K562 (cell line): Measurements from ENCODE around the gene BANP. TPM values are rescaled to one million over a fixed set of nuclear protein-coding genes. Genes with fewer than 3 reads are reported as not detected.

Experiments
- ATAC-seq: fragments of 200-7000 bp; cut with Tn5 transposase; 3 replicates; pipeline ENCODE4 v1.9.1; 2020; ENCODE audit warnings: moderate library complexity
- BruUV-seq: library from RNA; stranded (reverse); fragments of 400-500 nt; replicated peaks from 2 replicates; lab custom pipeline; 2021; lab: Mats Ljungman, UMichigan
- CTCF ChIA-PET: fragments of 300-600 bp; formaldehyde crosslinking; extraction: SDS; loops from one replicate; lab custom pipeline; 2021; ENCODE audit warnings: low intra/inter-chr PET ratio; lab: Yijun Ruan, JAX
- POLR2A ChIA-PET: fragments of 300-600, 350-650 bp; sonication (Branson Sonifier 250); formaldehyde crosslinking; extraction: SDS; loops from one replicate; lab custom pipeline; 2021; ENCODE audit warnings: antibody characterized with exemption, inconsistent platforms; lab: Yijun Ruan, JAX
- DNase-seq, 4 experiments: peaks; one replicate each; pipeline versions ENCODE4 v3.0.0 to v3.0.0-alpha.2; 2011 to 2018; ENCODE audit warnings: low spot score in 3 of 4, mixed read lengths in 3 of 4; ENCODE audit errors: extremely low read depth in 1 of 4
- FAIRE-seq: peaks from 2 replicates; lab custom pipeline; 2011; peaks lifted over from hg19 to GRCh38; lab: Jason Lieb, UNC
- H2AFZ ChIP-seq: 2 replicates; pipeline ENCODE4 v1.6.0; 2011; ENCODE audit warnings: low read depth, low read length, control low read depth, inconsistent platforms
- H3K27ac ChIP-seq: fragments of 200-600 bp; 3 replicates; pipeline ENCODE4 v1.8.0; 2011; ENCODE audit warnings: low read depth, mild to moderate bottlenecking, control low read depth, inconsistent platforms, low read length, moderate library complexity, mixed read lengths; ENCODE audit errors: extremely low read depth
- H3K27me3 ChIP-seq, 2 experiments: fragments of 300-600 bp in 1 of 2; 2 replicates in 1 of 2; 3 replicates in 1 of 2; pipeline versions ENCODE4 v1.6.0 to v1.8.0; 2011; ENCODE audit warnings: inconsistent platforms in 2 of 2, low read length in 2 of 2, mild to moderate bottlenecking in 1 of 2, mixed read lengths in 1 of 2, moderate library complexity in 1 of 2; ENCODE audit not compliant: control insufficient read depth in 2 of 2, insufficient read depth in 2 of 2
- H3K36me3 ChIP-seq: fragments of 300-600 bp; 3 replicates; pipeline ENCODE4 v1.8.0; 2011; ENCODE audit warnings: mild to moderate bottlenecking, low read length, inconsistent platforms; ENCODE audit not compliant: control insufficient read depth, insufficient read depth
- H3K4me1 ChIP-seq, 2 experiments: fragments of 200-600 bp in 1 of 2; replicated peaks in 1 of 2; 2 replicates in 1 of 2; 3 replicates in 1 of 2; pipeline versions ENCODE4 v1.5.1 to v1.8.0; 2011; ENCODE audit warnings: inconsistent platforms in 2 of 2, low read length in 2 of 2, mild to moderate bottlenecking in 1 of 2, mixed read lengths in 1 of 2, moderate library complexity in 1 of 2; ENCODE audit not compliant: control insufficient read depth in 2 of 2, insufficient read depth in 2 of 2
- H3K4me2 ChIP-seq: 2 replicates; pipeline ENCODE4 v1.6.1; 2011; ENCODE audit warnings: low read length, control low read depth, inconsistent platforms, mixed read lengths; ENCODE audit not compliant: insufficient read depth
- H3K4me3 ChIP-seq: fragments of 200-600 bp; sonication (generic), shearing (Covaris generic); 2 replicates; pipeline ENCODE4 v1.5.1; 2016; ENCODE audit warnings: control low read depth, inconsistent platforms
- H3K79me2 ChIP-seq: fragments of 200-600 bp; 3 replicates; pipeline ENCODE4 v1.8.0; 2011; ENCODE audit warnings: low read length, inconsistent platforms; ENCODE audit not compliant: control insufficient read depth, insufficient read depth
- H3K9ac ChIP-seq, 2 experiments: 2 replicates each; pipeline versions ENCODE4 v1.6.0 to v1.6.1; 2011; ENCODE audit warnings: low read depth in 2 of 2, low read length in 2 of 2, control low read depth in 1 of 2, inconsistent platforms in 1 of 2, mild to moderate bottlenecking in 1 of 2, mixed read lengths in 1 of 2; ENCODE audit not compliant: insufficient read depth in 1 of 2
- H3K9me1 ChIP-seq: one replicate; pipeline ENCODE4 v1.6.0; 2011; ENCODE audit warnings: inconsistent platforms, mild to moderate bottlenecking, low read length, moderate library complexity; ENCODE audit not compliant: control insufficient read depth, insufficient read depth
- H3K9me3 ChIP-seq: replicated peaks from 2 replicates; pipeline ENCODE4 v1.5.1; 2011; ENCODE audit warnings: low read depth, low read length, inconsistent platforms; ENCODE audit not compliant: control insufficient read depth, insufficient read depth
- H4K20me1 ChIP-seq: replicated peaks from 2 replicates; pipeline ENCODE4 v1.6.1; 2011; ENCODE audit warnings: low read length, inconsistent platforms, mixed read lengths; ENCODE audit not compliant: control insufficient read depth, insufficient read depth
- C11orf30 ChIP-seq: fragments of 450-650 bp; IDR thresholded peaks from 2 replicates; pipeline ENCODE4 v1.6.1; 2016; ENCODE audit warnings: low read depth, mild to moderate bottlenecking
- CEBPG ChIP-seq, 3 experiments: fragments of 200-800 bp in 1 of 3; sonication (Bioruptor generic) in 1 of 3; sonication (generic) in 1 of 3; formaldehyde crosslinking in 1 of 3; IDR thresholded peaks in 2 of 3; conservative IDR thresholded peaks in 1 of 3; 2 replicates each; pipeline versions ENCODE4 v1.6.1 to v1.8.0; 2016 to 2022; ENCODE audit warnings: missing compliant biosample characterization in 2 of 3, missing genetic modification characterization in 2 of 3, mild to moderate bottlenecking in 1 of 3, missing genetic modification reagents in 1 of 3
- CREB3L1 ChIP-seq: fragments of 450-650 bp; IDR thresholded peaks from 2 replicates; pipeline ENCODE4 v1.6.1; 2014; ENCODE audit warnings: low read depth, mild to moderate bottlenecking, moderate library complexity, borderline replicate concordance
- GABPB2 ChIP-seq: fragments of 250-450 bp; sonication (Bioruptor Pico); conservative IDR thresholded peaks from 2 replicates; pipeline ENCODE4 v1.5.1; 2021; ENCODE audit warnings: mild to moderate bottlenecking
- ILK ChIP-seq: fragments of 450-650 bp; IDR thresholded peaks from 2 replicates; pipeline ENCODE4 v1.6.1; 2016; ENCODE audit warnings: missing genetic modification characterization, low read depth, mild to moderate bottlenecking, missing compliant biosample characterization, moderate library complexity, borderline replicate concordance
- KLF10 ChIP-seq: fragments of 250-450 bp; sonication (Bioruptor Pico); IDR thresholded peaks from 2 replicates; pipeline ENCODE4 v1.6.1; 2021; ENCODE audit warnings: matching md5 sums
- NR2C2 ChIP-seq, 2 experiments: fragments of 200-800 bp in 1 of 2; sonication (Bioruptor generic) in 1 of 2; sonication (generic) in 1 of 2; formaldehyde crosslinking in 1 of 2; IDR thresholded peaks; 2 replicates each; pipeline versions ENCODE4 v1.6.1 to v1.8.0; 2016 to 2022; ENCODE audit warnings: mild to moderate bottlenecking in 1 of 2, missing compliant biosample characterization in 1 of 2, missing genetic modification characterization in 1 of 2, missing genetic modification reagents in 1 of 2
- NRF1 ChIP-seq, 2 experiments: fragments of 450-650 bp; IDR thresholded peaks in 1 of 2; conservative IDR thresholded peaks in 1 of 2; 2 replicates each; pipeline ENCODE4 v1.6.1; 2014; ENCODE audit warnings: mild to moderate bottlenecking in 2 of 2
- PRPF4 ChIP-seq: fragments of 200-400 bp; formaldehyde crosslinking; IDR thresholded peaks from one replicate; pipeline ENCODE4 v1.6.1; 2017; ENCODE audit warnings: low read length, low read depth, mild to moderate bottlenecking; ENCODE audit not compliant: insufficient read depth, poor library complexity, severe bottlenecking
- ZNF217 ChIP-seq: sonication (generic); formaldehyde crosslinking; IDR thresholded peaks from 2 replicates; pipeline ENCODE4 v1.8.0; 2022; ENCODE audit warnings: mild to moderate bottlenecking, missing genetic modification reagents
- WGBS: fragments of 100-300 bp; shearing (Covaris generic); methylation state at CpG from one replicate; pipeline ENCODE4 v1.1.6; 2016; ENCODE audit warnings: low coverage, mixed read lengths; ENCODE audit not compliant: insufficient coverage; ENCODE audit errors: missing lambda C conversion rate; 5-methylcytosine and 5-hydroxymethylcytosine counted together
- in situ Hi-C: fragments of 300-500 bp; cut with MboI; formaldehyde crosslinking; loops from 4 replicates; pipeline ENCODE4 v1.15.0; 2018; ENCODE audit warnings: inconsistent platforms, mixed read lengths
- intact Hi-C: fragments of 100-400 bp; cut with micrococcal nuclease; formaldehyde crosslinking; loops from 2 replicates; pipeline ENCODE4 v1.14.2; 2022
- polyA plus RNA-seq, 8 experiments: library from polyadenylated mRNA; depleted of rRNA in 4 of 8; stranded (reverse) in 5 of 8; unstranded in 3 of 8; fragments of >200 nt; fragmentation: Nextera tagmentation in 2 of 8; fragmentation: Illumina TruSeq in 1 of 8; extraction: Ambion mirVana in 2 of 8; extraction: Trizol in 1 of 8; gene quantifications; 2 replicates each; pipeline versions ENCODE4 v1.2.1 to v1.2.3, GENCODE V29; 2011 to 2014; ENCODE audit warnings: inconsistent platforms in 1 of 8, missing spikeins in 1 of 8
- total RNA-seq, 7 experiments: library from RNA; depleted of rRNA in 6 of 7; stranded (reverse); fragments of >200 nt in 6 of 7; fragmentation: Illumina TruSeq in 2 of 7; extraction: Trizol in 2 of 7; gene quantifications; 2 replicates each; pipeline versions ENCODE4 v1.2.1 to v1.2.3, GENCODE V29; 2011 to 2021; ENCODE audit warnings: low replicate concordance in 1 of 7
- TF ChIP-seq, protein P1 (sequence below), 3 experiments: fragments of 200-800 bp in 1 of 3; sonication (Bioruptor generic) in 1 of 3; sonication (generic) in 1 of 3; formaldehyde crosslinking in 1 of 3; IDR thresholded peaks; 2 replicates each; pipeline versions ENCODE4 v1.6.1 to v1.8.0; 2016 to 2022; ENCODE audit warnings: mild to moderate bottlenecking in 2 of 3, missing compliant biosample characterization in 2 of 3, missing genetic modification characterization in 2 of 3, missing genetic modification reagents in 1 of 3
- TF ChIP-seq, protein P2 (sequence below): fragments of 450-650 bp; IDR thresholded peaks from 2 replicates; pipeline ENCODE4 v1.6.1; 2017; ENCODE audit warnings: antibody characterized with exemption, mild to moderate bottlenecking

BANP gene
- total and polyA plus RNA-seq, 9 of the 15 experiments (the other 6 are each of a cell fraction or from before 2014, with no cell fraction given) = 4.6 to 22.1 (median 15.6) TPM

- ChIA-PET CTCF (no interaction called here), POLR2A (interaction anchor here (0.7 kb wide), 1 partner anchor 207 kb away, joined by 3 read pairs; no protein-coding TSS in a partner anchor)
- FAIRE-seq = no peak
- Histone ChIP-seq H3K9me1 (no peaks in the 10 kb centered on the region), H4K20me1 (0 out of 2 replicates have a peak, but pooled peaks cover 6% of the 10 kb centered on the region), H3K9me3 (no peaks in the 10 kb centered on the region), H2AFZ (no peak overlapping the region), H3K27ac (no peak overlapping the region), H3K79me2 (no peaks in the 10 kb centered on the region), H3K36me3 (peaks cover 2% of the 10 kb centered on the region; the same call in 1 of the 3 replicates), H3K4me2 (no peak overlapping the region), H3K4me1 (no peaks in the 10 kb centered on the region; a peak in 1 of 5 replicates), H3K4me3 (no peak overlapping the region), H3K9ac (no peak overlapping the region), H3K27me3 (no peaks in the 10 kb centered on the region)
- in situ Hi-C loops = no loop called here
- WGBS = 83% methylated on average over 8 of the region's 14 CpGs
- no peak for ATAC-seq
- intact Hi-C loops = no loop called here
- DNase-seq = no peak
- BruUV-seq = no TSS peak
- TF ChIP-seq, protein P1, sequence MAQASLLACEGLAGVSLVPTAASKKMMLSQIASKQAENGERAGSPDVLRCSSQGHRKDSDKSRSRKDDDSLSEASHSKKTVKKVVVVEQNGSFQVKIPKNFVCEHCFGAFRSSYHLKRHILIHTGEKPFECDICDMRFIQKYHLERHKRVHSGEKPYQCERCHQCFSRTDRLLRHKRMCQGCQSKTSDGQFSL (CRISPR knock-in tag; IDR thresholded peaks at IDR 0.05) = no peak
- TF ChIP-seq, protein P1 (tag; IDR thresholded peaks at IDR 0.05) = no peak
- TF ChIP-seq NR2C2 (CRISPR knock-in tag; IDR thresholded peaks at IDR 0.05) = no peak
- no peak for TF ChIP-seq NR2C2 (tag; IDR thresholded peaks at IDR 0.05)
- TF ChIP-seq GABPB2 = no peak
- TF ChIP-seq NRF1 (conservative IDR thresholded peaks at IDR 0.05 in 1 of 2, IDR thresholded peaks at IDR 0.05 in 1 of 2) = no peak
- TF ChIP-seq, protein P2, sequence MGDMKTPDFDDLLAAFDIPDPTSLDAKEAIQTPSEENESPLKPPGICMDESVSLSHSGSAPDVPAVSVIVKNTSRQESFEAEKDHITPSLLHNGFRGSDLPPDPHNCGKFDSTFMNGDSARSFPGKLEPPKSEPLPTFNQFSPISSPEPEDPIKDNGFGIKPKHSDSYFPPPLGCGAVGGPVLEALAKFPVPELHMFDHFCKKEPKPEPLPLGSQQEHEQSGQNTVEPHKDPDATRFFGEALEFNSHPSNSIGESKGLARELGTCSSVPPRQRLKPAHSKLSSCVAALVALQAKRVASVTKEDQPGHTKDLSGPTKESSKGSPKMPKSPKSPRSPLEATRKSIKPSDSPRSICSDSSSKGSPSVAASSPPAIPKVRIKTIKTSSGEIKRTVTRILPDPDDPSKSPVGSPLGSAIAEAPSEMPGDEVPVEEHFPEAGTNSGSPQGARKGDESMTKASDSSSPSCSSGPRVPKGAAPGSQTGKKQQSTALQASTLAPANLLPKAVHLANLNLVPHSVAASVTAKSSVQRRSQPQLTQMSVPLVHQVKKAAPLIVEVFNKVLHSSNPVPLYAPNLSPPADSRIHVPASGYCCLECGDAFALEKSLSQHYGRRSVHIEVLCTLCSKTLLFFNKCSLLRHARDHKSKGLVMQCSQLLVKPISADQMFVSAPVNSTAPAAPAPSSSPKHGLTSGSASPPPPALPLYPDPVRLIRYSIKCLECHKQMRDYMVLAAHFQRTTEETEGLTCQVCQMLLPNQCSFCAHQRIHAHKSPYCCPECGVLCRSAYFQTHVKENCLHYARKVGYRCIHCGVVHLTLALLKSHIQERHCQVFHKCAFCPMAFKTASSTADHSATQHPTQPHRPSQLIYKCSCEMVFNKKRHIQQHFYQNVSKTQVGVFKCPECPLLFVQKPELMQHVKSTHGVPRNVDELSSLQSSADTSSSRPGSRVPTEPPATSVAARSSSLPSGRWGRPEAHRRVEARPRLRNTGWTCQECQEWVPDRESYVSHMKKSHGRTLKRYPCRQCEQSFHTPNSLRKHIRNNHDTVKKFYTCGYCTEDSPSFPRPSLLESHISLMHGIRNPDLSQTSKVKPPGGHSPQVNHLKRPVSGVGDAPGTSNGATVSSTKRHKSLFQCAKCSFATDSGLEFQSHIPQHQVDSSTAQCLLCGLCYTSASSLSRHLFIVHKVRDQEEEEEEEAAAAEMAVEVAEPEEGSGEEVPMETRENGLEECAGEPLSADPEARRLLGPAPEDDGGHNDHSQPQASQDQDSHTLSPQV = no peak
- TF ChIP-seq CREB3L1 = no peak
- no peak for TF ChIP-seq C11orf30
- TF ChIP-seq KLF10 = no peak
- TF ChIP-seq ILK (tag) = no peak
- no peak for TF ChIP-seq ZNF217 (CRISPR knock-in tag)
- TF ChIP-seq PRPF4 = no peak
- TF ChIP-seq CEBPG (CRISPR knock-in tag; IDR thresholded peaks at IDR 0.05) = no peak
- TF ChIP-seq CEBPG (tag; conservative IDR thresholded peaks at IDR 0.05 in 1 of 2, IDR thresholded peaks at IDR 0.05 in 1 of 2) = no peak
Observed at GRCh38 chr16:88061346-88062110, 110.3 kb downstream of the BANP start.
